Keratinocyte (primary cell): ENCODE results near the gene SYNJ2BP.

ENCODE experiments used
- EZH2 ChIP-seq: IDR thresholded peaks from one replicate; pipeline ENCODE4 v1.6.1; 2012; ENCODE audit warnings: inconsistent platforms, mild to moderate bottlenecking, low read length, moderate library complexity
- TF ChIP-seq, protein P1 (sequence below), 3 experiments: IDR thresholded peaks in 1 of 3; conservative IDR thresholded peaks in 1 of 3; optimal IDR thresholded peaks in 1 of 3; 2 replicates in 2 of 3; 3 replicates in 1 of 3; pipeline versions ENCODE3 to v1.5.1; 2011; ENCODE audit warnings: low read length in 3 of 3, mild to moderate bottlenecking in 3 of 3, moderate library complexity in 2 of 3, control low read depth in 1 of 3, inconsistent platforms in 1 of 3; ENCODE audit not compliant: insufficient read depth in 2 of 3; ENCODE audit errors: extremely low read depth in 1 of 3

DNA sequence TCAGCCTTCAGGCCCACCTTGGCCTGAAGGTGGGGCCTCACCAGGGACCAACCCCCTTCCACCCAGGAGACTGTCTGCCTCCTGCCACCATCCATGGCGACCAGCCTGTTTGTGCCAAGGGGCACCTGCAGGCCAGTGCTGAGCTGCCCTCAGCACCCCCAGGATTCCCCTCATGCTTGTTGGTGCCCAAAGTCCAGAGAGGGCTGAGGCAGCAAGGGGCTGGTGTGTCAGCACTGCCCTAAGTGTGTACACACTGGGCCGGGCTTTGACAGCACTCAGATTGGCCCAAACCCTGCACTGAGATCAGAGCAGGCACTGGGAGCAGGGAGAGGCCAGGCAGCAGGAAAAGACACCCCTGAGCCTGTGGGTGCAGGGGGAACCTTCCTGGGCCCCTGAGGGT, 18.6 kb downstream of the SYNJ2BP start:
- TF ChIP-seq, protein P1, sequence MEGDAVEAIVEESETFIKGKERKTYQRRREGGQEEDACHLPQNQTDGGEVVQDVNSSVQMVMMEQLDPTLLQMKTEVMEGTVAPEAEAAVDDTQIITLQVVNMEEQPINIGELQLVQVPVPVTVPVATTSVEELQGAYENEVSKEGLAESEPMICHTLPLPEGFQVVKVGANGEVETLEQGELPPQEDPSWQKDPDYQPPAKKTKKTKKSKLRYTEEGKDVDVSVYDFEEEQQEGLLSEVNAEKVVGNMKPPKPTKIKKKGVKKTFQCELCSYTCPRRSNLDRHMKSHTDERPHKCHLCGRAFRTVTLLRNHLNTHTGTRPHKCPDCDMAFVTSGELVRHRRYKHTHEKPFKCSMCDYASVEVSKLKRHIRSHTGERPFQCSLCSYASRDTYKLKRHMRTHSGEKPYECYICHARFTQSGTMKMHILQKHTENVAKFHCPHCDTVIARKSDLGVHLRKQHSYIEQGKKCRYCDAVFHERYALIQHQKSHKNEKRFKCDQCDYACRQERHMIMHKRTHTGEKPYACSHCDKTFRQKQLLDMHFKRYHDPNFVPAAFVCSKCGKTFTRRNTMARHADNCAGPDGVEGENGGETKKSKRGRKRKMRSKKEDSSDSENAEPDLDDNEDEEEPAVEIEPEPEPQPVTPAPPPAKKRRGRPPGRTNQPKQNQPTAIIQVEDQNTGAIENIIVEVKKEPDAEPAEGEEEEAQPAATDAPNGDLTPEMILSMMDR (optimal IDR thresholded peaks at IDR 0.05 in 1 of 3, IDR thresholded peaks at IDR 0.05 in 1 of 3, conservative IDR thresholded peaks at IDR 0.05 in 1 of 3; ENCODE audit: extremely low read depth in 1 of 3, insufficient read depth in 2 of 3, low read length in 3 of 3), result no peak
- TF ChIP-seq EZH2, result no peak
